NCI-H2196 (cell line): ENCODE measurements around the gene TMEM198.

ENCODE experiments used
- DNase-seq: peaks from one replicate; lab custom pipeline; 2025; ENCODE audit not compliant: unreplicated experiment; lab: John Stamatoyannopoulos, UW

Gene TMEM198, protein sequence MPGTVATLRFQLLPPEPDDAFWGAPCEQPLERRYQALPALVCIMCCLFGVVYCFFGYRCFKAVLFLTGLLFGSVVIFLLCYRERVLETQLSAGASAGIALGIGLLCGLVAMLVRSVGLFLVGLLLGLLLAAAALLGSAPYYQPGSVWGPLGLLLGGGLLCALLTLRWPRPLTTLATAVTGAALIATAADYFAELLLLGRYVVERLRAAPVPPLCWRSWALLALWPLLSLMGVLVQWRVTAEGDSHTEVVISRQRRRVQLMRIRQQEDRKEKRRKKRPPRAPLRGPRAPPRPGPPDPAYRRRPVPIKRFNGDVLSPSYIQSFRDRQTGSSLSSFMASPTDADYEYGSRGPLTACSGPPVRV

DNA sequence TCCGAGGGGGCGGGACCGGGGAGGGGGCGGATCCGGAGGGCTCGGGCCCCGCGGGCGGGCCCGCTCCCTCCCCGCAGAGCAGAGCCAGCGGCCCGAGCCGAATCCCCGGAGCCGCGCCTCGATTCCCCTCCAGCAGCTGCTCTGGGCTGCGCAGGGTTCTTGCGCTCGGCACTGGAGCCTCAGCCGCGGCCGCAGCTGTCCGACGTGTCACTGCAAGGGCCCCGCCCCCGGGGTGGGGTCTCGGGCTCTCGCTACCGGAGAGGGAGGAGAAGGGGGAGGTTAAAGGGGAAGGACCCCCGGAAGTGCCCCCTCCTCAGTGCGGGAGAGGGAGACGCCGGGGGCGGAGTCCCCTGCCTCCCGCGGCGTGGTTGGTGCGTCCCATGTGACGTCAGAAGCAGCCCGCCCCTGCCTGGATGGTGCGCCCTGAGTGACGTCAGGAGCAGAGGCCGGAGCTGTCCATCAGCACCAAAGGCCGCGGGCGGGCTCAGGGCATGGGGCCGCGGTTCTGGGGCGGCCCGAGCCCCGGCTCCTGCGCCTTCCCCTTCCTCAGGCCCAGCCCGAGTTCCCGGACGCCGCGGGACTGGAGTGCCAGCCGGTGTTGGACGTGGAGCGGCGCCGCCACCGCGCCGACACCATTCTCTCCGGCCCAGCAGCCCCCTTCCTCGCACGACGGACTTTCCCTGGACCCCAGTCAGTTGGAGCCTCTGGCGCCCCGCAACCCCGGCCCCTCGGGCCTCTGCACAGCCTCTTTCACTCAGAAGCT is at the start of gene TMEM198, which contains the start of gene CHPF:
TMEM198 (plus strand) TSS at position 433 of the 763 bp plus-strand sequence. CDS start 700 bp downstream, outside the sequence.
CHPF (minus strand) TSS at position 214 of the 763 bp plus-strand sequence. CDS start 271 bp downstream, outside the sequence.
- peak; percentile 99 for DNase-seq

DNA sequence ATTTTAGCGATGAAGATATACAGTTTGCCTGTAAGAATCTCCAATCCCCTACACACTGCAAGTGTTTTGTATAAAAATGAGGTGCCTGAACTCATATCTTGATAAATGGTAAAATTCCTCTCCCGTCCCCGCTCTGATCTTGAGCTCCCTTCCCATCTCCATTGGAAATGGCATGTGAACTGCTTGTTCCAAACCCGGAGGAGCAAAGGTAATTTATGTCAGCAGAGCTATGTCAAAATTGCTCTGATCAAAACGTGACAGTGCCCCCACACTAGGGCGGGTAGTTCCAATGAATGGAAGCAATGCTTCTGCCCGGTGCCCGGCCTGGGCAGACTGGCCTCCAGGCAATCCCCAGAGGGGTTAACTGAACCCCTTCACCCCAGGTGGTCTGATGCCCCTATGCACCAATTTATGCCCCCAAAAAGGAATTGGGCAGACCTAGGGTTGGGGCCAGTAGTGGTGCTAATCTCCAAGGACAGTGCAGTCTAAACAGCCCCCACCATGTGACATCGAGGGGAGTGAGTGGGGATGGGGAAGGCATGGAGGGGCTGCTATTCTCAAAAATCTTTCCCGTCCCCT is 48.8 kb upstream of the TMEM198 start:
- no peak for DNase-seq

DNA sequence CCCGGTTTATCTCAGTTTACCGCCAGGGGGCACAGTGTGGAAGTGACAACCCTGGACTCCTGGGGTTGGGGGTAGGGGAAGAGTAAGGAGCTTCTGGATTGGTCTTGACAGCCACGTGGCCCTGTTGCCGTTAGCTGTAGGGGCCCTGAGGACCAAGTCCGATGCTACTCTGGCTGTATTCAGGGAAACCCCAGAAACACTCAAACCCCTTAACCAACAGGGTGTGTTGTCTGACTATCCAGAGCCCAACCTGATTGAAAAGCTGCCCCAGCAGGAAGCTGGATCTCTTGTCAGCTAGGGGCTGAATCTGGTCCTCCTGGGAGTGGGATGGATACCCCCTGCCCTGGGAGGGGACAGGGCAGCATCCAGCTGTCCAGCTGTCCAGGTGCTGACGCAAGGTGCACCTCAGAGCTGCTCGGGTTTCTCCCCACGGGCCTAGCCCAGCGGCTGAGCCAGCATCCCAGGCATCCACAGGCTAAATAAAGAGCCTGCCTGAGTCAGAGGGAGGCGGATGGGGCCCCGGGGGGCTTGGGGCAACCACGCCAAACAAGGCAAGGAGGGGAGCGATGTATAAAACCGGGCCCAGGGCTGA is 48.2 kb upstream of the TMEM198 start:
- DNase-seq, result no peak

DNA sequence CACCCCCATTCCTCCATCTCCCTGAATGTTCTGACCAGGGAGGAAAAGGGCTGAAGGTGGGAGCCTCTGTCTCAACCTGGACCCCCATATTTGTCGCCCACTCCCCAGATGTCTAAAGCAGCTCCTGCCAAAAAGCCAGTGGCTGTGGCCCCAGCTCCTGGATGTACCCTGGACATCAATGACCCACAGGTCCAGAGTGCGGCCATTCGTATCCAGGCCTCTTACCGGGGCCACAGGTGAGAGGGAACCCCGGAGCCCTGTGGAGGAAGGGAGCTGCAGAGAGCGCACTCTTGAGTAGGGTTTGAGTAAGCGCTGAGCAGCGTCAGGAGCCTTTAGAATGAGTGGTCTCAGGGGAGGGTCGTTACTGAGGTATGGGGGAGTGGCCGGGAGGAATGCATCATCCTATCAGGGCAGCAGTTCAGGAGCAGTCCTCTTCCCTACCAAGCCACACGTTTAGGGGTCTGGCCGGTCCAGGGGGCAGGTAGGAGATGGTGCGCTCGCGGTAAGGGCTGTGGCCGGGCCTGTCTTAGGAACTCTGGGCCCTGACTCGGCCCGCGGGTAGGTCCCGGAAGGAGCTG is 47.5 kb upstream of the TMEM198 start:
- no peak for DNase-seq

DNA sequence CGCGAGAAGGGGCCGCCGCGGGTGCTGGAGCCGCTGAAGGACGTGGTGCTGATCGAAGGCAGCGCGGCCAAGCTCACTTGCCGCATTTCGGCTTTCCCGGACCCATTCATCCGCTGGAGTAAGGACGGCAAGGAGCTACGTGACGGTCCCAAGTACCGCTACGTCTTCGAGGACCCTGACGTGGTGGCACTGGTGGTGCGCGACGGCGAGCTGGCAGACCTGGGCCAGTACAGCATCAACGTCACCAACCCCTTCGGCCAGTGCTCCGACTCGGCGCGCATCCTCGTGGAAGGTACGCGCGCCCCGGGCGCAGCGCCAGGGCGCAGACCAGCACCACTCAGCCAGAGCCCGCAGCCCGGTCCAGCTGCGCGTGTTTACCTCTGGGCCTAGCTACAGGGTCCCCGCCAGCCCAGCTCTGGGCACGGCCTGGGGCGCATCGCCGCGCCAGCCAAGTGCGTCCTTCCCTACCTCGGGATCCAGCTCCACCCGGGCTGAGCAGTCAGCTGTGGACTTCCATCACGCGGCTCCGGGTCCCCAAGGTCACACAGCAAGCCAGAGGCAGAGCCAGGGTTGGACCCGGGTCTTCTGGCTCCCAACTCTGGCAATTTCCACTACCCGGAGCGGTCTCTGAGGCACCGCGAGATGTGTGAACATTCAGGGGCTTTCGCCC is 46.9 kb upstream of the TMEM198 start:
- no peak for DNase-seq

DNA sequence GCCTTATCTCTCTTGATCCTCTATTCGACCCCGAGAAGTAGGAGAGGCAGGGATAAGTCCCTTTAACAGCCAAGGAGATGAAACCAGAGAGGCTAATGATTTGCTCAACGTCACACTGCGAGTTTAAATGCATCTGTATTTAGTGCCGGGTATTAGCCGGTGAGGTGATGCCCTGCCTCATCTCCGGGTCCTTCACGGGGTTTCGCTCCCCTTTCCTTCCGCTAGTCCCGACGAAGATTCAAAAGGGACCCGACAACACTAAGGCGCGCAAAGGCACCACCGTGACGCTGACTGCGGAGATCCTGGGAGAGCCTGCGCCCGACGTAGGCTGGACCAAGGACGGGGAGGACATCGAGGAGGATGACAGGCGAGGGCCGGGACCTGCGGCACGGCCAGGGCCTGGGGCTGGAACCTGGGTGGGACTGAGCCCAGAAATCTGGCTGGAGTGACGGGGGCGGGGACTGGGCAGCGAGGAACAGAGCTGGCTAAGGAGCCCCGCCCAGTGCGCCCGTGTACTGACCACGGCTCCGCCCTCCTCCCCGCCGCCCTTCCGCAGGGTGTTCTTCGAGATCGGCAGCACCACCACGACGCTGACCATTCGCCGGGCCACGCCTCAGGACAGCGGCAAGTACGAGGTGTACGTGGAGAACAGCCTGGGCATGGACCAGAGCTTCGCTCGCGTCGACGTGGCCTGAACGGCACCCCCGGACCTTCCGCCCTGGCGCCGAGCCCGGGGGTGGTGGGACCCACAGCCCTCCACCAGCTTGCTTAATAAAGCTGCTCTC is 46.1 kb upstream of the TMEM198 start:
- peak; percentile 75 for DNase-seq

DNA sequence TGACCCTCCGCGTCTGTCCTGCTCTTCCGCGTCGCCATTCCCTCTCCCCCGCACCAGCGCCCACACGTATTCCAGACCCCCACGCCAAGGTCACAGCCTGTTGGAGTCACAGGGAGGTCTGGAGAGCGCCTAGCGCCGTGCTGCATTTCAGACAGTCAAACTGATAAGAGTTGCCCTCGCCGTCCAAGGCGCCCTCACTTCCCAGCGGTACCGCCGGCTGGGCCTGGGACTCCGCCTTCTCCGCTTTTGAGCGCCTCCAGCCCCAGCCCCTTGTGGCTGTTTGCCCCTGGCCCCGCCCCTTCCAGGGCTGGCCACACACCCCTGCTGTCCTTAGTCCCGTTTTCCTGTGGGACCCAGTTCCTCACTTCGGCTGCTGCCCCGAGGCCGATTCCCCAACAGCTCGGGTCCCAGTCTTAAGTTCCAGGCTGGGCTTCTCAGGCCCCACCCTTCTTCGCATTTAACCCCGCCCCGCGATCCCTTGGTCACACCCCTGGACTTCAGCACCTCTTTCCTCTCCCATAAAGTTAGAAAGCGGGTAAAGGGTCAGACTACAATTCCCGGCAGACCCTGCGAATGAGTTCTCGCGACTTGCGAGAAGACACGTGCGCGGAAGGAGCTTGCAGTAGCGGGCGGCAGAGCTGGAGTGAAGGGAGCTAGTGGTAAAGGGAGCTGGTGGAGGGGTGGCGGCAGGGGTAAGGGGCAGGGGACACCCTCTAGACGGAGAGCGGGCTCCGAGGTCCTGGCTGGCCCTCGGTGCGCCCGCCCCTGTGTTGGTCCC is 45.4 kb upstream of the TMEM198 start, which contains the start of gene GMPPA:
GMPPA (plus strand) TSS at position 612 of the 778 bp plus-strand sequence. CDS start 1,085 bp downstream, outside the sequence.
- peak; percentile 97 for DNase-seq

DNA sequence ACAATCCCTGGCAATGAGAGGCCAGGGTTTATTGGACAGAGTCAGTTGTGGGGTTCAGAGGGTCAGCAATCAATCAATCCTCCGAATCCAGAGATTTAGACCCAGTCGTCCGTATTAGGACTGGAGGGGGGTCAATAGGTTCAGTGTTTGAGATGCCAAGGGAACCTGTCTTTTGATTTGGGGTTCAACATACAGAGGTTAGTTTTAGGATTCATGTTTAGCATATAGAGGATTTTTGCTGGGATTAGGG is 44.8 kb upstream of the TMEM198 start:
- DNase-seq, result no peak

DNA sequence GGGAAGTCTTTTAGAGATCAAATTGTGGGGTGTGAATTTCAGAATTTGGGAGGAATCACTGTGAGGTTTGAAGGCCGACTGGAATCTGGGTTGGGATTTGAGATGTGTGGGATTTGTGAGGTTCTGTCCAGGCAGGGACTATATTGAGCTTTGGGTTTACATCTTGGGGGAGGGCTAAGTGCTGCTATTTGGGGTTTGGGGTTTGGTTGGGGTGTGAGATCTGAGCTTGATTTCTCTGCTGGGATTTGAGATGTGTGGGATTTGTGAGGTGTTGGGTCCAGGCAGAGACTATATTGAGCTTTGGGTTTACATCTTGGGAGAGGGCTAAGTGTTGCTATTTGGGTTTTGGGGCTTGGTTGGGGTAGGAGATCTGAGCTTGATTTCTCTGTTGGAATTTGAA is 44.3 kb upstream of the TMEM198 start:
- no peak for DNase-seq

DNA sequence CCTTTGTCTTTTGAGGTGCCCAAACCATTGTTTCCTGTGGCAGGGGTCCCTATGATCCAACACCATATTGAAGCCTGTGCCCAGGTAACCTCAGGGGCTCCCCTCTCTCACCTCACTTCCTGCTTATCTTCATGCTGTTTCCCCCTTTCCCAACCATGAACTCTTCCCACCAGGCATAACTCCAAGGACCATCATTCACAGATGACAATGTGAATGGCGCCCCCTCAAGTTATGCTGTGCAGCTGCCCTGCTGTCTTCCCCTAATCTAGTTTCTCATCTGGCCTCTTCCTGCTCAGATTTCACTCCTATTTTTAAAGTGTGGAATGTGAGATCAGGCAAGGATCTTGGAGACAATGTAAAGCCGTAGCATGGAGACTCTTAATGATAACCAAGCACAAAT is 43.7 kb upstream of the TMEM198 start:
- DNase-seq, result no peak

DNA sequence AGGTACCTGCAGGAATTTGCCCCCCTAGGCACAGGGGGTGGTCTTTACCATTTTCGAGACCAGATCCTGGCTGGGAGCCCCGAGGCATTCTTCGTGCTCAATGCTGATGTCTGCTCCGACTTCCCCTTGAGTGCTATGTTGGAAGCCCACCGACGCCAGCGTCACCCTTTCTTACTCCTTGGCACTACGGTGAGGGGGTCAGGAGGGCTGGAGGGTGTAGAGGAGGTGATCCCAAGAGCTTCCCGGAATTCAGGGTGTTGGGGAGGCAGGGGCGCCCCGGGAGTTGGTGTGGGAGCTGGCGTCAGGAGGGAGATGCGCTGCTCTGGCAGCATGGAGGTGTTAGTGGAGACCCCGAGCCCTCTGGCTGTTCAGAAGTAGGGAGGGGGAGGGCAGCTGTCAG is 42.0 kb upstream of the TMEM198 start:
- DNase-seq, result no peak

DNA sequence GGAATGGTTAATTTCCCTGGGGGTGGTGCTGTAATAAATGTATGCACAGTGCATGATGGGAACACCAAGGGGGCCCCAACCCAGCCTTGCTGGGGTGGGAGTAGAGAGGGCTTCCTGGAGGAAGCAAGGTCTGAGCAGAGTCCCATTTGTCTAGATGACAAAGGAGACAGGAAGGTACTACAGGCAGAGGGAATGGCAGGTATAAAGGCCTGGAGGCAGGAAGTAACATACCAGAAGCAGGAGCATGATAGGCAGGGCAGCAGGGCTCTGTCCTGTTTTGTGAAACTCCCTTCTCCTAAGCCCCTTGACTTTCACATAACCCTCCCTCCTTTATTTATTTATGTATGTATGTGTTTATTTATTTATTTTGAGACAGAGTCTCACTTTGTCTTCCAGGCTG is 41.2 kb upstream of the TMEM198 start:
- no peak for DNase-seq

DNA sequence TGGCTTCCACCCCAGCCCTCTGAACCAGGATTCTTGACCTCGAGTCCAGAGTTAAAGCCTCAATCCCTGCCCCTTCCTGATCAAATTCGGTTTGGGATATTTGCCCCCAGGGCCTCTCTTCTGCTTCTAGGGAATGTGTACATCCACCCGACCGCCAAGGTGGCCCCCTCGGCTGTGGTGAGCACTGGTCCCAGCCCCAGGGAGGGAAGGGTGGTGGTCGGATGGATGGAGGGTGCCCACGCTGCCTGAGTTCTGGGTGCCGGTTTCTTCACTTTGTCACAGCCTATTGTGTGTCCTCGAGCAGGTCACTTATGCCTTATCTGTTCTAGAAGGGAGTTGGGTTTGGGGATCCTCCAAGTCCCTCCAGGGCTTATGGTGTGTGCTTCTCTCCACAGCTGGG is 38.2 kb upstream of the TMEM198 start:
- no peak for DNase-seq

DNA sequence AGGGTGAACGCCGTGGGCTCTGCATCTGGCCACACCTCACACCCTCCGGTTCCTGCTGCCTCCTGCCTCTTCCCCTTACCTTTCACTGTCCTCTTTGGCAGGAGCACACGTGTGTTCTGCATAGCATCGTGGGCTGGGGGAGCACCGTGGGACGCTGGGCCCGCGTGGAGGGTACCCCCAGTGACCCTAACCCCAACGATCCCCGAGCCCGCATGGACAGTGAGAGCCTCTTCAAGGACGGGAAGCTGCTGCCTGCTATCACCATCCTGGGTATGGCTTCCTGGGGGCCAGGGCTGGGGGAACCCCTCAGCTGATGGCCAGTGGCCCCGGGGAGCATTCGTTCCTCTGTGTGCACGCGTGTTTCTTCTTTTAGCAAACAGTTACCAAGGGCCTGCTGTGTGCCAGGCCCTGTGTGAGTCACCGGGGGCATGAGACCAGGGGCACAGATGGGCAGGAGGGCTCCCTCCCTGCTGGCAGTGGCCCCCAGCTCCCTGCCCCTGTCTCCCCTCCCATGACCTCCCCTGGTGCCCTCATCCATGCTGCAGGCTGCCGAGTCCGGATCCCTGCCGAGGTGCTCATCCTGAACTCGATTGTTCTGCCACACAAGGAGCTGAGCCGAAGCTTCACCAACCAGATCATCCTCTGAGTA is 37.6 kb upstream of the TMEM198 start:
- no peak for DNase-seq

DNA sequence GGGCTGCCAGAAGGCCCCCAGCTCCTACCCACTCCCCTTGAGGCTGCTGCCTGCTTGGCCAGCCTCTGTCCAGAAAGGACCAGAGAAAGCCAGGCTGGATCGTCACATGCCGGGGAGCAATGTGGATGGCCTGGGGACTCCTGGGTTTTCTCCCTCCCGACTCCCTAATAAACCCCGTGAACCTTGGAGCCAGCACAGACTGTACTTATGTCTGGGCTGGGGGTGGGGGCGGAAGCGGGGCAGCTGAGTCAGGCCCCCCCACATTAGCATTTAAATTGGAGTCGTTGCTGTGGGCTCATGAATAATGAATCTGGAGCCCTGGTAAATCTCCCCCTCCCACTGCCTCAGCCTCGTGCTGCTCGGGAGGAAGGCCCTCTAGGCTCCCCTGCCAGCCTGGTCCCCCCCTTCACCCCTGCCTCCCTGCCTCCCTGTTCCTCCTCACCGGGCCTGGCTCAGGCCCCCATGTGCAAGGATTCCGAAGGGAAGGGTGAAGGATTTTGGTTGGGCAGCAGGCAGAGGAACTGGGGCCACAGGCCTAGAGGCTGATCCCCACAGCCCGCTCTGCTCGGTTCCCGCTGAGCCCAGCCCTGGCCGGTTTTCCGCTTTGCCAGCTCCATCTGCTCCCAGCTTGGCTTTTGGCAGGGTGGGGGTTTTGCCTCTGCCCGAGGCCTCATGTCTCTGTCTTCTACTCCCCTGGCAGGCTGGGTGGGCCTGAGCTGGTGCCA is 36.9 kb upstream of the TMEM198 start:
- no peak for DNase-seq

DNA sequence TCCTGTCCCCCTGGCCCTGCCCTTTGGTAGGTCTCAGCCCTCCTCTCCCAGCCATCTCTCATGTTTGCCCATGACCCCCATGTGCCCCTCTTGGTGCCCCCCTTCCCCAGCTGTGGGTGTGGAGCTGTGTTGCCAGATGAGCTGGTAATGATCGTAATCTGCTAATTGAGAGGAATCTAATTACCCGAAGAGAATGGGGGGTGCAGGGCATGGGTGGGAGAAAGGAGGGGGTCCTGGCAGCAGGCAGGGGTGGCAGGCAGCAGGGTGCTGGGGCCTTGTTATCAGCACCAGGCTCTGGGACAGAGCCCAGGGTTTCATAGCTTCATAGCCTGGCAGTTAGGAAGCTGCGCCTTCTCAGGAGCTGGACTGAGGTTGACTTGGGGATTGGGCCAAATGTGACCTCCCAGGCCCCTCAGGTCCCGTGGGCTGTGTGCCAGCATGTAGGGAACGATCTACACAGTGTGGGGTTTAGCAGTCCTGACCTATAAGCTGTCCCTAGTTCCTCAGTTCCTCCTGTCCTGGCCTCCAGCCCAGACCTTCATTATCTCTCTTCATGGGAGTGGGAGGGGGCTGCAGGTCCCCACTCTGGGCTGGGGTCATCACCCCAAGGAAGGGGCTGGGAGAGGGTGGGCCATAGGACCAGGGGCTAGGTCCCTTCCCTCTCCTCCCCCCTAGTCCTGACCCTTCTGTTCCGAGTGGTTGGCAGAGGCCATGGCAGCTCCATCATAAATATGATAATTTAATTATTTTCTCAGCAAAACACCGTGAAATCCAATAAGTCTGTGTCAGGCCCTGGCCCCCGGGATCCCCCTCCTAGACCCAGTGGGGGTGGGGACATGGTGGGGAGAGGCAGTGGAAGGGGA is 36.0 kb upstream of the TMEM198 start:
- no peak for DNase-seq

DNA sequence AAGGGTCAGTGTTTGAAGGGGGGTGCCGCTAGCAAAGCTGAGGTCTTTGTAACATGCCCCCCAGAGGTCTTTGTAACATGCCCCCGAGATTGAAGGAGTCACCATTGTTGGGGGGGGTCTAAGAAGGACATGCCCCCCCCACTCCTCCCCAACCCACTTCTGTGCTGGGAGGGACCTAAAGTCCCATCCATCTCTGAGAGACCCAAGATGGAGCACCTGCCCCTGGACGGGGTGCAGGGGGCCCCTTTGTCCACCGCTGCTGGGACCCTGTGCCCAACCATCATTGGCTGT is 35.4 kb upstream of the TMEM198 start:
- DNase-seq, result no peak
